ENCODE measurements around the gene TSPYL4.

- no peak for TF ChIP-seq CTCF (IDR thresholded peaks at IDR 0.05)
- TF ChIP-seq POLR2A (IDR thresholded peaks at IDR 0.05) = no peak
These were observed 29.3 kb upstream of the TSPYL4 start for GRCh38 chr6:116283191-116283590.
